GM21423 (cell line): ENCODE measurements around the gene SLC35F4.
"Not testable (repeated sequence)": the region's sequence is repeated elsewhere in the genome, so short reads cannot be mapped to it uniquely, and the experiment has no call there.

Source experiments
- ATAC-seq: cut with Tn5 transposase; IDR thresholded peaks from one replicate; pipeline ENCODE4 v1.9.1; 2021; ENCODE audit warnings: mild to moderate bottlenecking, moderate library complexity; ENCODE audit not compliant: unreplicated experiment

SLC35F4 gene

GRCh38 chr14:57811998-57812546 is 53.8 kb downstream of the SLC35F4 start:
- ATAC-seq, result no peak

DNA sequence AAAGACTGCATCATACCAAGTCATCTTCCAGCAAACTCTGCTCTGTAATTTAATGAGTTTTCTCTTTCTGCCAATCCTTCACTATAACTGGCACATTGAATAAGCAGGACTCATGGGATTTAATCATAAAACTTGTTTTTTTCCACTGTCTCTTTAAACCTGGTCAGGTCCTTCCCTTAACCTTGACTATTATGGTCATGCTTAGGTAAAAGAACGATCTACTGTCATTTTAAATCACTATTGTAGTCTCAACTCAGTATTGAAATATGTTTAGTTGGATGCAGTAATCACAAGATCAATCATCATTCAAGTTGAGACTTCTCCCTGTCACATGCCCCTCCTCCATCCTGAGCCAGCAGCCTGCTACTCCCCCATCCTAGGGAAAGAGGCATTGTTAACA is 56.1 kb downstream of the SLC35F4 start:
- ATAC-seq, result no peak

- ATAC-seq, result no peak
Measured at GRCh38 chr14:57797160-57797559, 68.7 kb downstream of the SLC35F4 start.

GRCh38 chr14:57796556-57796955 is 69.3 kb downstream of the SLC35F4 start:
- no peak for ATAC-seq

- ATAC-seq, result no peak
Measured at GRCh38 chr14:57785058-57785457, 80.8 kb downstream of the SLC35F4 start.

- no peak for ATAC-seq
Measured at GRCh38 chr14:57771801-57772200, 94.1 kb downstream of the SLC35F4 start.

GRCh38 chr14:57769863-57770523 is 95.9 kb downstream of the SLC35F4 start:
- no peak for ATAC-seq

DNA sequence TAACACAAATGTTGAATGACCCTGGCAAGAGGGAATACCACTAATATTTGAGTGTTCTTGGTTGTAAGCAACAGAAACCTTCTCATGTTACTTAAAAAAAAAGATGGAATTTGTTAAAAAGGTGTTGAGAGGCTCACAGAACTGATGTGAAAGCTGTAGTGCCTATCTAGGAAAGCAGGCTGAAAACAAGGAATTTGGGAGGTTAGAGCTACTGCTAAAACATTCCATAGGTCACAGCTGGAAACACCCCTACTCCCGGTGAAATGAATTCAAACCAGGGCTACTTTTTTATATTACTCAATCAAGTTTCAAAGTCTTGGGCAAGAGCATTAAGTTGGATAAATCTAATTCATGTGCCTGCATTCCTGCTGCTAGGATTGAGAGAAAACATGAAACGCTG is 104.1 kb downstream of the SLC35F4 start:
- no peak for ATAC-seq

DNA sequence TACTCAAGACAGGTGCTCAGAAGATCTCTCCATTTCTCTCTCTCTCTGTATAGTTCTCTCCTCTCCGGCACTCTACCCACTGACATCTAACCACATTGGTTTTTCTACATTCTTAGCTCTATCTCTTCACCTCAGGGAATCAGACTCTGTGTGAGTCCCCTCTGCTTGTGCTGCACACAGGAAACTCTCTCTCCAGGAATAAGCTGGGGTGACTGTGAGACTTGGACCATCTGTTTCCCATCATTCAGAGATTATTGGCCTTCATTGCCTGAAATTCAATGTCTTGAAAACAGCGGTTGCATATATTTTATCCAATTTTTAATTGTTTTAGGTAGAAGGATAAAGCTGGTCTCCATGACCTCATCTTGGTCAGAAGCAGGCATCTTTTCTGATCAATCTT is 105.0 kb downstream of the SLC35F4 start:
- ATAC-seq, result no peak

GRCh38 chr14:57755018-57755521 is 110.8 kb downstream of the SLC35F4 start:
- no peak for ATAC-seq

DNA sequence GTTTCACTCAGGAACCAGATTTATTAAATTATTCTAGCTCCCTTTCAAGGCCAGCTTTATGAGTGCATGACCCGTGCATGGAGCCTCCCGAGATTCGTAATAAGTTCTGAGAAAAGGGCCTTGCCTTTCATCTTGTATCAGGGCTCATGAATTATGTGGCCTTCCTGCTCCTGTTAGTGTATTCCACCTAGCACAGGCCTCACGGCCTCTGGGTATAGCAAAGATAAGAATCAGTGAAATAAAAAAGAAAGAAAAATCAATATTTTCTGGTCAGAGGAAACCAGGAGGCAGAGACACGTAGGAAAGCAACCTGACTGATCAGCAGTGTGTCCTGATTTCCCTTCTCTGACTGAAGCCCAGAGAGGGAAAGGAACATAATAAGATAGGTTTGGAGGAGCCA is 111.4 kb downstream of the SLC35F4 start:
- no peak for ATAC-seq

DNA sequence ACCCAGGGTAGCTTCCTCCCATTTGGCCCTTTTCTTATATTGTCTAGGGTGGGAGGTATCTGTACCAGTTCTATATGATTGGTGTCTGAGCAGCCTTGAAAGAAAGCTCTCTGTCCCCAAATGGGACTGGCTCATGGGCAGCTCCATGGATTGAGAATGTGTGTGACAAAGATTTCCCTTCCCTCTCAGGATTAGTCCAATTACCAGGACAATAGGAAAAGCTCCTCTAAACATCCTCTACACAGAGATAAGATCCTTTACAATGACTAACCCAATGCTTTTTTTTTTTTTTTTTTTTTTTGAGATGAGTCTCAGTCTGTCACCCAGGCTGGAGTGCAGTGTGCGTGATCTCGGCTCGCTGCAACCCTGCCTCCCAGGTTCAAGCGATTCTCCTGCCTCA is 112.1 kb downstream of the SLC35F4 start:
- ATAC-seq, result no peak

GRCh38 chr14:57752142-57752695 is 113.7 kb downstream of the SLC35F4 start:
- not testable (repeated sequence) for ATAC-seq

DNA sequence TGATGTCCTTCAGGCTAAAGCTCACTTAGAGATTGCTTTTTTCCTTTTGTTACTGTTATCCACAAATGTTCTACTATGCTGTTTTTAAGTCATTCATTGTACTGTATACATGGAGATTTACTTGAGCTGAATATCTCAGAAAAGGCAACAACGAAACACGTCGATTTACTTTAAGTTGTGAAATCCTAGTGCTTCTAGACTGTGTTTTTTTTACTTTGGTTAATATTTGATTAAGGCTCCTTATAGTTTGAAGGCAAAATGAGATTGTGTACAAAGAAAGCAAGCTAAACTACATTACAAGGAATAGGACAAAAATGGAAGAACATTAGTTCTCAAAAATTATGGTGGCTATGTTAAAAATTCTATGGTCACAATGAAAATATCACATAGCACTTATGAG is 114.5 kb downstream of the SLC35F4 start:
- no peak for ATAC-seq

- no peak for ATAC-seq
Measured at GRCh38 chr14:57749267-57749666, 116.6 kb downstream of the SLC35F4 start.

DNA sequence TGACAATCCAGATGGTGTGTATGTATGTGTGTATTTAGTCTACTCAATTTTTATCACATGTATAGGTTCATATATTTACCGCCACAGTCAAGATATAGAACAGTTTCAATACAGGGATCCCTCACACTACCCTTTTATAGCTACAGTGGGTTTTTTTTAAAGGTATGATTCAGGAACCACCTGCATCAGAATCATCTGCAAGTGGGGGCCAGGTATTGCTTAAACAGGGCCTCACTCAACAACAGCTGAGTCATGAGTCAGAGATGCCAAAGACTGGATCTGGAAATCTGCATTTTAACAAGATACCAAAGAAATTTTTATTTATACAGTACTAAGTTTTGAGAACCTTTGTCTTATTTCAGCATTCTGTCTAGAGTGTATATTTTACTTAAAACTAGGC is 117.6 kb downstream of the SLC35F4 start:
- ATAC-seq, result no peak

DNA sequence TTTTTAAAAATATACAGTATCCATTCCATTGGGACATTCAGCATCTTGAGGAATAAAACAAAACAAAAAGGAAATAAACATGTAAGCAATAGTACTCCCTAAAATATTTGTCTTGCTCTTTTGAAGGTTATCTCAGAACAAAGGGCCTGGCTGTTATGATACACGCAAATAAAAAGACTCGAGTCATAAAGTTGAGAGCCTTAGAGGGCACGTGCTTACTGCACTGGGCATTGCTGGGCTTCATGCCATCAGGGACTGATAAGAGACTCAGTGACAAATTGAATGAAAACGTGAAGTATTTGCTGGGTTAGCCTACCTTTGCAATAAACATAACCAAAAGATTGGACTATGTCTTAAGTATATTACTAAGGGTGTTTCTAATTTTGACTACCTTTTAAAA is 118.9 kb downstream of the SLC35F4 start:
- no peak for ATAC-seq

DNA sequence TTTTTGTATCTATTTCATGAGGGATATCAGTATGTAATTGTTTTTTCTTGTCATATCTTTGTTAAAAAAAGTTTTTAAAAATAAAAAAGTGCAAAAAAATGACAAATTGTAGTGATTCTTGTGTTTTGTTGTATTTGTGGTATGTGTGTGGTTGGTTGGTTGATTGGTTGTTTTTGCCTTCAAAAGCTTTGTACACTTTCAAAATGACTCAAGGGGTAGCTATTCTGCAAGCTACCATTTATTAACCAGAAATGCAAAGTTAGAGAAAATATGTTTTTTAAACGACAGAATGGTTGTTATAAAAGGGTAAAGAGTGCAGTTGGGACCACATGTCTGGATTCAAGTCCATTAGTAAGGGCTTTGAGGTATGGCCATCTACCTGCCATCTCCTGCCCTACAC is 119.3 kb downstream of the SLC35F4 start:
- ATAC-seq, result no peak

- ATAC-seq, result no peak
Measured at GRCh38 chr14:57739516-57739915, 126.4 kb downstream of the SLC35F4 start.

DNA sequence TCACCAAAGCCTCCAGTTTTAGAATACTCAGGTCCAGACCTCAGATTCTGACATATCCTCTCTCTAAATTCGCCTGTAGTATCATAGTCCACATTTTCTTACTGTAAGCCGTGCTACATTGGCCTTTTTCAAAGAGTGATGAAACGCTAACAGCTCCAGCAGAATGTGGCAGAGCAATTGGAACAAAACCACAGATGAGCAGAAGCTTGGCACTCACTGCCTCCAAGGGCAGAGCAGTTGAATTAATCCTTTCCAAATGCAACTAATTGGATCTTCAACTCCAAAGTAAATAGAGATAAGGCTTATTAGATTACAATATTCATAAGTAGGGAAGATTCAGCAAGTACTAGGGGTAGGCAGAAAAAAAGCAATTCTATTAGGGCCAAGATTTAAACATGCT is 128.3 kb downstream of the SLC35F4 start:
- ATAC-seq, result no peak

- no peak for ATAC-seq
Measured at GRCh38 chr14:57736391-57736790, 129.5 kb downstream of the SLC35F4 start.

GRCh38 chr14:57735276-57735675 is 130.6 kb downstream of the SLC35F4 start:
- ATAC-seq, result no peak
